Suprapubic skin (tissue), 4 donors: Measurements from ENCODE around the gene AGAP1.

Experiments
- POLR2A ChIP-seq, 2 donors: fragments of 450-650 bp; IDR thresholded peaks; one replicate each; pipeline ENCODE4 v1.6.1; 2017; ENCODE audit warnings: antibody characterized with exemption in 2 of 2, mild to moderate bottlenecking in 2 of 2, moderate library complexity in 2 of 2
- POLR2AphosphoS5 ChIP-seq, 3 donors: sonication (generic); formaldehyde crosslinking; IDR thresholded peaks; one replicate each; pipeline ENCODE4 v1.6.1; 2017; ENCODE audit warnings: antibody characterized with exemption in 3 of 3
- TF ChIP-seq, protein P1 (sequence below), 2 donors: fragments of 200-600 bp in 1 of 2; fragments of 450-650 bp in 1 of 2; sonication (generic) in 1 of 2; IDR thresholded peaks; one replicate each; pipeline ENCODE4 v1.5.1; 2016 to 2019; ENCODE audit warnings: antibody characterized with exemption in 2 of 2, mild to moderate bottlenecking in 1 of 2, moderate library complexity in 1 of 2

DNA sequence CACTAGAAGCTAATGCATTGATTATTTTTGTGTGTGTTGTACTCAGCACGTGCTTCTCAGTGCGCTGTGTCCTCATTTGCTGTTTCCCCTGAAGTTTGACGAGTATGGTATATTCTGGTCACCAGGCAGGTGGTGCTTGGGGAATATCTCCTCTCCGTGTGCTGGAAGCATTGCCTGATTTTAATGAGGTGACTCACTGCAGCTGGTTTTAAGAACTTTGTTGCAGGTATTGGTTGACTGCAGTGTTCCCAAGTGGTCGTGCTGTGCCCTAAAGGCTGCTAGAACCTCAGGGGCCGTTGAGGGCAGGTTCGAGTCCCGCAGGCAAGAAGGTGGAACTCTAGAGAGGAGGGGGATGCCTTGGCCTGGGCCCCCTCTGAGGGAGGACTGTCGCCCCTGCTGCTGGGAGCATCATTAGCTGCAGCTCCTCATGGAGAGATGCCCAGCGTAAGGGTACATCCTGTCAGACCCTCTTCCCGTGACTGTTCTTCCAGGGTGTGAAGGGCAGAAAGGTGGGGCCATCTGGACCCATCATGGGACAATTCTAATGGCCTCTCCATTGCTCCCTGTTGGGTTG lies 82.6 kb downstream of the AGAP1 start:
- no peak for TF ChIP-seq POLR2A (IDR thresholded peaks at IDR 0.05)
- no peak for TF ChIP-seq POLR2AphosphoS5 (IDR thresholded peaks at IDR 0.05)
- TF ChIP-seq, protein P1, sequence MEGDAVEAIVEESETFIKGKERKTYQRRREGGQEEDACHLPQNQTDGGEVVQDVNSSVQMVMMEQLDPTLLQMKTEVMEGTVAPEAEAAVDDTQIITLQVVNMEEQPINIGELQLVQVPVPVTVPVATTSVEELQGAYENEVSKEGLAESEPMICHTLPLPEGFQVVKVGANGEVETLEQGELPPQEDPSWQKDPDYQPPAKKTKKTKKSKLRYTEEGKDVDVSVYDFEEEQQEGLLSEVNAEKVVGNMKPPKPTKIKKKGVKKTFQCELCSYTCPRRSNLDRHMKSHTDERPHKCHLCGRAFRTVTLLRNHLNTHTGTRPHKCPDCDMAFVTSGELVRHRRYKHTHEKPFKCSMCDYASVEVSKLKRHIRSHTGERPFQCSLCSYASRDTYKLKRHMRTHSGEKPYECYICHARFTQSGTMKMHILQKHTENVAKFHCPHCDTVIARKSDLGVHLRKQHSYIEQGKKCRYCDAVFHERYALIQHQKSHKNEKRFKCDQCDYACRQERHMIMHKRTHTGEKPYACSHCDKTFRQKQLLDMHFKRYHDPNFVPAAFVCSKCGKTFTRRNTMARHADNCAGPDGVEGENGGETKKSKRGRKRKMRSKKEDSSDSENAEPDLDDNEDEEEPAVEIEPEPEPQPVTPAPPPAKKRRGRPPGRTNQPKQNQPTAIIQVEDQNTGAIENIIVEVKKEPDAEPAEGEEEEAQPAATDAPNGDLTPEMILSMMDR (IDR thresholded peaks at IDR 0.05), result no peak
